ENCODE measurements around the gene NUTM2E. TPM values are rescaled to one million over a fixed set of nuclear protein-coding genes. Genes with fewer than 3 reads are reported as not detected.
"Not testable (repeated sequence)": the region's sequence is repeated elsewhere in the genome, so short reads cannot be mapped to it uniquely, and the experiment has no call there.

NUTM2E gene
- total and polyA plus RNA-seq, 2 of the 13 experiments (the other 11 are each of a cell fraction or from before 2014, with no cell fraction given), result 0.07 TPM; not detected in 1

DNA sequence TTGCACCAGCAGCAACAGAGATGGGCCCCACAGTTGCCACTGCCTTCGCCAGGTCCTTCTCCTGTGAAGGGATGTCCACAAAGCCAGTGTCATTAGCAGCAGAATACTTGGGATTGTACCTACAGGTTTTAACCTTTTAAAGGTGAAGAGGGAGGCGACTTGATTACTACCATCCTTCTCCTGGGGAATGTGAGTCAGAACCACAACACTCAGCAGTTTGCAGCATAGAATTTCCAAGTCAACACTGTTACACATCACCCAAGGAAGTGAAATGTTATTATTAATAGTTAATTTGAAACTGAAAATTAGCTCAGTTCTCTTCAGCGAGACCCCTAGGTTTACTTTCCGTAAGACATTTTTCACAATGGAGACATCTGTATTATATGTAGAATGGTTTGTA is 45.2 kb downstream of the NUTM2E start:
- H2AFZ ChIP-seq (ENCODE audit: low read length); BruUV-seq (replicated peaks); intact Hi-C loops (cut with micrococcal nuclease; ENCODE audit: unreplicated experiment); H3K27me3 ChIP-seq (ENCODE audit: control insufficient read depth in 1 of 2, insufficient read depth in 2 of 2, low read length in 2 of 2); DNase-seq (ENCODE audit: low spot score); POLR2A ChIA-PET; FAIRE-seq; H3K36me3 ChIP-seq (replicated peaks in 1 of 2; ENCODE audit: control insufficient read depth in 1 of 2, insufficient read depth in 2 of 2, low read length in 2 of 2); H3K4me1 ChIP-seq (ENCODE audit: insufficient read depth, low read length); in situ Hi-C loops (cut with HindIII; ENCODE audit: extremely low pct_ligation_motif_present, low pct_unique_long_range_greater_than_20kb); ATAC-seq; CTCF ChIA-PET (ENCODE audit: low intra/inter-chr PET ratio, low total read pairs); H3K9me3 ChIP-seq (ENCODE audit: low read length); H3K9ac ChIP-seq (ENCODE audit: insufficient read depth, low read depth, low read length); H4K20me1 ChIP-seq (ENCODE audit: insufficient read depth, low read length); H3K27ac ChIP-seq (ENCODE audit: extremely low read length, insufficient read depth, low read length); H3K4me3 ChIP-seq (replicated peaks in 1 of 3; ENCODE audit: insufficient read depth in 1 of 3, low read depth in 2 of 3, low read length in 3 of 3); H3K79me2 ChIP-seq (ENCODE audit: insufficient read depth, low read length); H3K4me2 ChIP-seq (ENCODE audit: low read depth, low read length): not testable (repeated sequence)
- whole genome bisulfite sequencing (ENCODE audit: low lambda C conversion rate), result 33% methylated on average over 4 of the region's 4 CpGs

Other genes with a start within 250 kb of the NUTM2E start
- not detected in 2 replicates for gene SFTPA1, start 215.8 kb upstream of the NUTM2E start, total RNA-seq (2016; rRNA removed; fragmentation: Illumina TruSeq; extraction: Trizol)
- not detected in 2 replicates for gene SFTPA1, start 215.8 kb upstream of the NUTM2E start, polyA plus RNA-seq (2011; rRNA removed)
- gene NUTM2B, start 123.5 kb upstream of the NUTM2E start, total RNA-seq (2016; rRNA removed; fragmentation: Illumina TruSeq; extraction: Trizol), result 0.27 TPM in 2 replicates
- gene NUTM2B, start 123.5 kb upstream of the NUTM2E start, polyA plus RNA-seq (2011; rRNA removed), result 0.16 and 0.20 TPM in 2 replicates
- not detected in 2 replicates for gene SFTPD, start 122.4 kb downstream of the NUTM2E start, total RNA-seq (2016; rRNA removed; fragmentation: Illumina TruSeq; extraction: Trizol)
- not detected in 2 replicates for gene SFTPD, start 122.4 kb downstream of the NUTM2E start, polyA plus RNA-seq (2011; rRNA removed)

Measured in HepG2 (cell line).